Posterior vena cava (tissue), 2 donors: Measurements from ENCODE around the gene GRIA3. TPM values are rescaled to one million over a fixed set of nuclear protein-coding genes. Genes with fewer than 3 reads are reported as not detected.
"Not testable (repeated sequence)": the region's sequence is repeated elsewhere in the genome, so short reads cannot be mapped to it uniquely, and the experiment has no call there.

Source experiments
- DNase-seq: peaks from one replicate; pipeline ENCODE4 v3.0.0-alpha.2; 2020; ENCODE audit warnings: low spot score
- intact Hi-C, 2 donors: fragments of 100-400 bp; cut with DNase I; formaldehyde crosslinking; loops; one replicate each; pipeline versions ENCODE4 v1.14.1 to v1.14.2; 2022 to 2023
- total RNA-seq, 2 donors: library from RNA; stranded (reverse); fragmentation: NEBNext Ultra II Directional; extraction: Animal tissue kit (Norgen Biotek cat#: 25700); gene quantifications; one replicate each; pipeline ENCODE4 v1.2.1, GENCODE V29; 2021
- donor health status: DM: yes; HTN: yes; CAD: no.
- donor health status: DM: yes; HTN: yes; CAD: no.

The GRIA3 gene
- total RNA-seq, 2 donors from 2014 or later, result 4.9 to 15.2 TPM

GRCh38 chrX:123260920-123261418 lies 76.9 kb downstream of the GRIA3 start:
- DNase-seq, result no peak
- intact Hi-C loops, result no loop called here

GRCh38 chrX:123263270-123263669 lies 79.2 kb downstream of the GRIA3 start:
- no peak for DNase-seq
- intact Hi-C loops, result no loop called here

GRCh38 chrX:123263747-123264146 lies 79.7 kb downstream of the GRIA3 start:
- no peak for DNase-seq
- intact Hi-C loops, result no loop called here

GRCh38 chrX:123267220-123267619 lies 83.1 kb downstream of the GRIA3 start:
- DNase-seq, result no peak
- intact Hi-C loops, result no loop called here

GRCh38 chrX:123271902-123272301 lies 87.8 kb downstream of the GRIA3 start:
- no peak for DNase-seq
- intact Hi-C loops, result no loop called here

GRCh38 chrX:123272630-123273029 lies 88.6 kb downstream of the GRIA3 start:
- no peak for DNase-seq
- intact Hi-C loops, result no loop called here

GRCh38 chrX:123274796-123275195 lies 90.7 kb downstream of the GRIA3 start:
- no peak for DNase-seq
- intact Hi-C loops, result no loop called here

GRCh38 chrX:123277347-123277746 lies 93.3 kb downstream of the GRIA3 start:
- intact Hi-C loops, result no loop called here
- no peak for DNase-seq

GRCh38 chrX:123277821-123278220 lies 93.7 kb downstream of the GRIA3 start:
- intact Hi-C loops, result no loop called here

GRCh38 chrX:123282241-123282640 lies 98.2 kb downstream of the GRIA3 start:
- intact Hi-C loops, result no loop called here
- no peak for DNase-seq

More at GRCh38 chrX:123277821-123278220, 93.7 kb downstream of the GRIA3 start:
- DNase-seq, result no peak

GRCh38 chrX:123283407-123283806 lies 99.3 kb downstream of the GRIA3 start:
- DNase-seq, intact Hi-C loops: not testable (repeated sequence)

- intact Hi-C loops, result no loop called here
- DNase-seq, result no peak
Measured at GRCh38 chrX:123291623-123292022, 107.5 kb downstream of the GRIA3 start.

GRCh38 chrX:123298026-123298425 lies 113.9 kb downstream of the GRIA3 start:
- intact Hi-C loops, result no loop called here
- no peak for DNase-seq

GRCh38 chrX:123303429-123303828 lies 119.4 kb downstream of the GRIA3 start:
- intact Hi-C loops, result no loop called here
- DNase-seq, result no peak

GRCh38 chrX:123308658-123309057 lies 124.6 kb downstream of the GRIA3 start:
- no peak for DNase-seq
- intact Hi-C loops, result no loop called here

- DNase-seq, result no peak
- intact Hi-C loops, result no loop called here
Measured at GRCh38 chrX:123310112-123310511, 126.0 kb downstream of the GRIA3 start.

GRCh38 chrX:123311486-123311885 lies 127.4 kb downstream of the GRIA3 start:
- no peak for DNase-seq
- intact Hi-C loops, result no loop called here

- intact Hi-C loops, result no loop called here
- no peak for DNase-seq
Measured at GRCh38 chrX:123313486-123313885, 129.4 kb downstream of the GRIA3 start.

- intact Hi-C loops, result no loop called here
- DNase-seq, result no peak
Measured at GRCh38 chrX:123320622-123321021, 136.5 kb downstream of the GRIA3 start.

- DNase-seq, result no peak
- intact Hi-C loops, result no loop called here
Measured at GRCh38 chrX:123322536-123322935, 138.5 kb downstream of the GRIA3 start.

GRCh38 chrX:123324625-123325024 lies 140.5 kb downstream of the GRIA3 start:
- no peak for DNase-seq
- intact Hi-C loops, result no loop called here
